Heart left ventricle (tissue), 16 donors: ENCODE results near the gene RBMS3. TPM values are rescaled to one million over a fixed set of nuclear protein-coding genes. Genes with fewer than 3 reads are reported as not detected.
A peak's percentile ranks its signal among the peaks of the same experiment; 100 is the strongest.

ENCODE experiments used
- ATAC-seq, 4 donors: fragments of 200-7000 bp; cut with Tn5 transposase; one replicate each; pipeline ENCODE4 v1.9.1; 2020 to 2022; ENCODE audit warnings: moderate library complexity in 4 of 4, mild to moderate bottlenecking in 3 of 4, moderate number of reproducible peaks in 1 of 4
- DNase-seq, 5 donors: peaks; one replicate each; pipeline ENCODE4 v3.0.0-alpha.2; 2020
- H3K27ac ChIP-seq, 12 donors: fragments of 200-600 bp; sonication (generic) in 4 of 12; one replicate each; pipeline versions ENCODE4 v1.5.0 to v1.8.0; 2016 to 2022; ENCODE audit warnings: mild to moderate bottlenecking in 2 of 12
- H3K27me3 ChIP-seq, 9 donors: fragments of 200-600 bp; sonication (generic) in 2 of 9; one replicate each; pipeline versions ENCODE4 v1.5.1 to v1.8.0; 2016 to 2022; ENCODE audit warnings: mild to moderate bottlenecking in 3 of 9
- H3K36me3 ChIP-seq, 9 donors: fragments of 200-600 bp; sonication (generic) in 2 of 9; one replicate each; pipeline versions ENCODE4 v1.5.0 to v1.8.0; 2018 to 2022; ENCODE audit warnings: mild to moderate bottlenecking in 2 of 9
- H3K4me1 ChIP-seq, 12 donors: fragments of 200-600 bp; sonication (generic) in 4 of 12; one replicate each; pipeline versions ENCODE4 v1.5.0 to v1.8.0; 2016 to 2022; ENCODE audit warnings: mild to moderate bottlenecking in 3 of 12
- H3K4me3 ChIP-seq, 12 donors: fragments of 200-600 bp; sonication (generic) in 4 of 12; one replicate each; pipeline versions ENCODE4 v1.5.0 to v1.8.0; 2017 to 2022; ENCODE audit warnings: mild to moderate bottlenecking in 9 of 12, moderate library complexity in 4 of 12
- H3K9me3 ChIP-seq, 12 donors: fragments of 200-600 bp; sonication (generic) in 4 of 12; one replicate each; pipeline versions ENCODE4 v1.5.0 to v1.8.0; 2016 to 2022; ENCODE audit warnings: mild to moderate bottlenecking in 1 of 12
- POLR2A ChIP-seq, 2 donors: fragments of 450-650 bp; IDR thresholded peaks; one replicate each; pipeline ENCODE4 v1.6.1; 2017; ENCODE audit warnings: antibody characterized with exemption in 2 of 2, mild to moderate bottlenecking in 2 of 2, moderate library complexity in 2 of 2
- WGBS, 4 donors: extraction: QIAGEN DNeasy Blood & Tissue Kit in 2 of 4; methylation state at CpG; one replicate each; pipeline versions ENCODE4 v1.1.5 to v1.1.7; 2013 to 2018; 5-methylcytosine and 5-hydroxymethylcytosine counted together
- intact Hi-C, 10 donors: fragments of 100-400 bp; cut with DNase I; formaldehyde crosslinking; loops; one replicate each; pipeline versions ENCODE4 v1.11.1 to v1.14.2; 2022
- polyA plus RNA-seq, 2 donors: library from polyadenylated mRNA; stranded (reverse); fragments of 200-250 nt; gene quantifications; one replicate each; pipeline ENCODE4 v1.2.3, GENCODE V29; 2013
- total RNA-seq, 9 donors: library from RNA; depleted of rRNA in 2 of 9; stranded (reverse); fragments of >200 nt in 2 of 9; fragmentation: NEBNext Ultra II Directional in 3 of 9; extraction: Animal tissue kit (Norgen Biotek cat#: 25700) in 3 of 9; gene quantifications; one replicate each; pipeline versions ENCODE4 v1.1.0 to v1.2.4, GENCODE V29; 2016 to 2023
- TF ChIP-seq, protein P1 (sequence below), 12 donors: fragments of 200-600 bp; sonication (generic) in 4 of 12; IDR thresholded peaks; one replicate each; pipeline versions ENCODE4 v1.5.0 to v1.8.0; 2018 to 2022; ENCODE audit warnings: antibody characterized with exemption in 12 of 12, mild to moderate bottlenecking in 5 of 12
- donor health status: ischemic (EF 13 %, LVEDD 7.1; RV severe dilation, severe dysfunction).
- donor health status: healthy with polysubstance abuse.
- donor health status: DM: no; HTN: yes; CAD: no.
- donor health status: DM: no; HTN: no; CAD: no.
- donor health status: ischemic (EF 25% LVEDD 6.9; RV normal size, moderate dysfunction).
- donor health status: ischemic (EF 25% LVEDD 5.7; RV mildly dilated, moderate dysfunction).
- donor health status: healthy.
- donor health status: DM: yes; HTN: yes; CAD: no.
- donor health status: ischemic (EF 35%, LVEDD 5.7; RV mildly dilated, moderate dysfunction).
- donor health status: nonischemic (EF 11% LVEDD 7.7; RV severe dilation, severe dysfunction).
- donor health status: DM: yes; HTN: yes; CAD: no.
- donor health status: PGD.
- donor health status: ischemic (EF 29% LVEDD 5.4; RV normal size, mild dysfunction).
- donor health status: nonischemic (EF 23%, LVEDD 6.1; RV moderate dilation, normal function).

RBMS3 gene
- total and polyA plus RNA-seq, 11 donors, result 4.8 to 35.6 (median 26.1) TPM

DNA sequence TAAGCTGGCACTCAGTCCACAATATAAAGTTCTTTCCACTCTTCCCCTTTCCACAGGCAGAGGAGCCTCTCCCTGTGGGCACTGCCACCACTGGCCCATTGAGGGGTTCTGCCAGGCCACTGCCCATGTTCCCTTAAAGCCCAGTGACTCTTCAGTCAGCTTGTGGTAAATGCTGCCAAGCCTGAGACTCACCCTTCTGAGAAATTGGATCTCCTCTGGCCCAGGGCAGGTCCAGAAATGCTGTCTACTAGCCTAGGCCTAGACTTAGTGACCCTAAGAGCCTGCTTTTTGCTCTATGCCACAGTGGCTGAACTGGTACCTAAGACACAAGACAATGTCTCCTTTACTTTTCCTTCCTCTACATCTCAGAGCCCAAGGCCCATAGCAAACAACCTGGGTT is 295.8 kb downstream of the RBMS3 start:
- ATAC-seq, result peak in 2 of 4 donors; percentile 20 to 23

DNA sequence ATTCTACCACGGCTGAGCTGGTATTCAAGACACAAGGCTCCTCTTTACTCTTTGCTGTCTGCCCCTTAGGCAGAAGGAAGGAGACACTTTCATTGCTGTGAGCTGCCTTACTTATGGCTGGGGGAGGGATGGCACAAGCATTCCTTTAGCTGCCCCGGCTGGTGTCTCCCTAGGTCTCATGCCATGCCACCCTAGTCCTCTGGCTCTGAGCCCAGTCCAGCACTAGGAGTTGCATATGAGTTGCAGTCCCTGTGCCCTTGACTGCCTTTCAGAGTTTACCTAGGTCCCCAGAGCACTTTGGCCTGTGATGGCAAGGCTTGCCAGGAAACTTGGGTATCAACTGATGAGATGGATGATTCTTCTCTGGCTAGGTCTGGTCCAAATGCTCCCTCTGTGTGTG is 296.4 kb downstream of the RBMS3 start:
- no peaks in the 10 kb centered on the region for H3K27me3 ChIP-seq
- TF ChIP-seq, protein P1, sequence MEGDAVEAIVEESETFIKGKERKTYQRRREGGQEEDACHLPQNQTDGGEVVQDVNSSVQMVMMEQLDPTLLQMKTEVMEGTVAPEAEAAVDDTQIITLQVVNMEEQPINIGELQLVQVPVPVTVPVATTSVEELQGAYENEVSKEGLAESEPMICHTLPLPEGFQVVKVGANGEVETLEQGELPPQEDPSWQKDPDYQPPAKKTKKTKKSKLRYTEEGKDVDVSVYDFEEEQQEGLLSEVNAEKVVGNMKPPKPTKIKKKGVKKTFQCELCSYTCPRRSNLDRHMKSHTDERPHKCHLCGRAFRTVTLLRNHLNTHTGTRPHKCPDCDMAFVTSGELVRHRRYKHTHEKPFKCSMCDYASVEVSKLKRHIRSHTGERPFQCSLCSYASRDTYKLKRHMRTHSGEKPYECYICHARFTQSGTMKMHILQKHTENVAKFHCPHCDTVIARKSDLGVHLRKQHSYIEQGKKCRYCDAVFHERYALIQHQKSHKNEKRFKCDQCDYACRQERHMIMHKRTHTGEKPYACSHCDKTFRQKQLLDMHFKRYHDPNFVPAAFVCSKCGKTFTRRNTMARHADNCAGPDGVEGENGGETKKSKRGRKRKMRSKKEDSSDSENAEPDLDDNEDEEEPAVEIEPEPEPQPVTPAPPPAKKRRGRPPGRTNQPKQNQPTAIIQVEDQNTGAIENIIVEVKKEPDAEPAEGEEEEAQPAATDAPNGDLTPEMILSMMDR (IDR thresholded peaks at IDR 0.05), result no peak
- no peak for TF ChIP-seq POLR2A (IDR thresholded peaks at IDR 0.05)
- peaks cover 0 to 5% (median 0%) of the 10 kb centered on the region in 12 donors for H3K9me3 ChIP-seq
- DNase-seq (peak; percentile 57 to 73 (median 61)), ATAC-seq (peak; percentile 81 to 90 (median 90))
- peak overlapping the region in 2 of 12 donors; percentile 18 to 32 for H3K27ac ChIP-seq
- H3K4me3 ChIP-seq, result no peak overlapping the region
- H3K4me1 ChIP-seq, result peaks cover 0 to 15% (median 2%) of the 10 kb centered on the region in 12 donors
- WGBS, 4 donors, result 62 to 100% (median 71%) methylated on average over 1 to 2 of the region's 2 CpGs
- no peaks in the 10 kb centered on the region for H3K36me3 ChIP-seq
- intact Hi-C loops, result no loop called here

More for the DNA sequence above, 295.8 kb downstream of the RBMS3 start:
- Histone ChIP-seq H3K27me3 (no peaks in the 10 kb centered on the region), H3K9me3 (peaks cover 0 to 10% (median under 1%) of the 10 kb centered on the region in 12 donors), H3K4me1 (peaks cover 0 to 12% (median 2%) of the 10 kb centered on the region in 12 donors), H3K27ac (peak overlapping the region in 1 of 12 donors; percentile 32), H3K4me3 (no peak overlapping the region), H3K36me3 (no peaks in the 10 kb centered on the region)
- TF ChIP-seq, protein P1 (IDR thresholded peaks at IDR 0.05), result no peak
- no peak for TF ChIP-seq POLR2A (IDR thresholded peaks at IDR 0.05)
- intact Hi-C loops, result no loop called here
- no peak for DNase-seq

DNA sequence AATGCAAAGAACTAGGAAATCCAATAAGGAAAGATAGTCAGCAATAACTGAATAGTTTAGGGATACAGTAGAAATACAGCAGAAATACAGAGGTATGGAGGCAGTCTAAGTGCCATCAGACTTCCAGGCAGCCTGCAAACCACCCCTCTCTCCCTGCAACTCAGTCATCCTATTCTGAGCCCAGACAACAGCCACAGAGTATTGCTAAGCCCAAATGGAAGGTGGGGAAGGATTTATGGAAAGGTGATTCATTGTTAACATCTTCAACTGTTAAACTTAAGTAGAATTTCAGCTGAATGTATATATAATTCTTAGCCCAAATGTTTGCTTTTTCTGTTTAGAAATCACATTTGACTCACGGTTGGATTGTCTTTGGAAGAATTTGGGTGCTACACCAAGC is 300.4 kb downstream of the RBMS3 start:
- Histone ChIP-seq H3K27me3 (no peaks in the 10 kb centered on the region), H3K36me3 (no peaks in the 10 kb centered on the region), H3K4me3 (no peak overlapping the region), H3K4me1 (peaks cover 0 to 35% (median 2%) of the 10 kb centered on the region in 12 donors), H3K27ac (no peak overlapping the region), H3K9me3 (no peaks in the 10 kb centered on the region)
- ATAC-seq (no peak), DNase-seq (no peak)
- 86 to 93% (median 91%) methylated on average over 1 of the region's 1 CpG for WGBS, 4 donors
- TF ChIP-seq, protein P1 (IDR thresholded peaks at IDR 0.05), result no peak
- intact Hi-C loops, result no loop called here

DNA sequence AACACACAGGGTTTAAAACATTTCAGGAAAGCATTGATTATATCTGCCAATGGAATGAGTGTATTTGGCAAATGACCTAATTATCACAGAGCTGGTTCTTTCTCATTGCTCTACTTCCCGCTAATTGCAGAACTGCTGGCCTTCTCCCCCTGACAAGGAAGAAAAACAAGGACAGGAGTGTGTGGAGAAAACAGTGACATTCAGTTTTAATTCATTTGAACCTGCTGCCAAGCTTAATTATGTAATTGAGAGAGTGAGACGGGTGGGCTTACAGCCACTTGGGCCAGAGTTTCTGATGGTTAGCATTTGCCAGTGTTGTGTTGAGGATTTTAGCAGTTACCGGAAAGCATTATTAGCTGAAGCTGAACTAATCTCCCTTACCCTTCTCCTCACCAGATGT is 301.4 kb downstream of the RBMS3 start:
- intact Hi-C loops, result no loop called here
- Histone ChIP-seq H3K27me3 (no peaks in the 10 kb centered on the region), H3K4me3 (no peak overlapping the region), H3K27ac (no peak overlapping the region), H3K36me3 (no peaks in the 10 kb centered on the region), H3K4me1 (peaks cover 0 to 35% (median under 1%) of the 10 kb centered on the region in 12 donors), H3K9me3 (no peaks in the 10 kb centered on the region)
- ATAC-seq, result no peak
- no peak for DNase-seq
- 78 to 84% (median 78%) methylated on average over 3 of the region's 3 CpGs for WGBS, 4 donors
- TF ChIP-seq, protein P1 (IDR thresholded peaks at IDR 0.05), result no peak
- TF ChIP-seq POLR2A (IDR thresholded peaks at IDR 0.05), result no peak
